MM.1S (cell line): ENCODE data around the gene XRRA1.

Source experiments
- DNase-seq: peaks from one replicate; pipeline ENCODE4 v3.0.0-alpha.2; 2015
- H2AFZ ChIP-seq: fragments of 300-600 bp; sonication (generic); 2 replicates; pipeline ENCODE4 v1.6.0; 2016; ENCODE audit warnings: antibody characterized with exemption, low read length
- H3F3A ChIP-seq: fragments of 300-600 bp; sonication (generic); 2 replicates; pipeline ENCODE4 v1.6.1; 2016; ENCODE audit warnings: mild to moderate bottlenecking, antibody characterized with exemption, low read length, moderate library complexity, mixed read lengths; ENCODE audit not compliant: insufficient read depth
- H3K27ac ChIP-seq: fragments of 300-600 bp; sonication (generic); 2 replicates; pipeline ENCODE4 v1.5.1; 2016; ENCODE audit warnings: mild to moderate bottlenecking, low read length
- H3K27me3 ChIP-seq: fragments of 300-600 bp; sonication (generic); replicated peaks from 2 replicates; pipeline ENCODE4 v1.6.0; 2016; ENCODE audit warnings: low read length; ENCODE audit not compliant: insufficient read depth
- H3K36me3 ChIP-seq: fragments of 300-600 bp; sonication (generic); replicated peaks from 2 replicates; pipeline ENCODE4 v1.6.1; 2016; ENCODE audit warnings: mild to moderate bottlenecking, low read length, mixed read lengths; ENCODE audit not compliant: insufficient read depth
- H3K4me1 ChIP-seq: fragments of 300-600 bp; sonication (generic); 2 replicates; pipeline ENCODE4 v1.6.1; 2016; ENCODE audit warnings: low read length, mixed read lengths
- H3K4me2 ChIP-seq: fragments of 300-600 bp; sonication (generic); 2 replicates; pipeline ENCODE4 v1.6.0; 2016; ENCODE audit warnings: low read depth, low read length
- H3K4me3 ChIP-seq: fragments of 300-600 bp; sonication (generic); 2 replicates; pipeline ENCODE4 v1.5.1; 2016; ENCODE audit warnings: low read length, mixed read lengths
- H3K79me2 ChIP-seq: fragments of 300-600 bp; sonication (generic); 2 replicates; pipeline ENCODE4 v1.6.1; 2016; ENCODE audit warnings: mixed run types, low read length, mixed read lengths
- H3K9ac ChIP-seq: fragments of 300-600 bp; sonication (generic); 2 replicates; pipeline ENCODE4 v1.6.1; 2016; ENCODE audit warnings: low read length, mixed read lengths
- H3K9me2 ChIP-seq: fragments of 300-600 bp; sonication (generic); replicated peaks from 2 replicates; pipeline ENCODE4 v1.6.1; 2016; ENCODE audit warnings: mild to moderate bottlenecking, low read length, mixed read lengths; ENCODE audit not compliant: insufficient read depth
- H3K9me3 ChIP-seq: fragments of 300-600 bp; sonication (generic); replicated peaks from 2 replicates; pipeline ENCODE4 v1.6.1; 2016; ENCODE audit warnings: mild to moderate bottlenecking, low read length, mixed read lengths; ENCODE audit not compliant: insufficient read depth
- H4K20me1 ChIP-seq: fragments of 300-600 bp; sonication (generic); 2 replicates; pipeline ENCODE4 v1.6.1; 2016; ENCODE audit warnings: mild to moderate bottlenecking, low read length, moderate library complexity, mixed read lengths; ENCODE audit not compliant: insufficient read depth
- CTCF ChIP-seq: fragments of 300-600 bp; sonication (generic); IDR thresholded peaks from 2 replicates; pipeline ENCODE4 v1.5.1; 2016; ENCODE audit warnings: antibody characterized with exemption, low read length, mixed read lengths
- EZH2 ChIP-seq: fragments of 300-600 bp; sonication (generic); optimal IDR thresholded peaks from 2 replicates; pipeline ENCODE3; 2017; ENCODE audit warnings: low read depth, mild to moderate bottlenecking, antibody characterized with exemption, low read length, mixed read lengths
- EZH2phosphoT487 ChIP-seq: fragments of 300-600 bp; sonication (generic); IDR thresholded peaks from 2 replicates; pipeline ENCODE4 v1.6.1; 2018; ENCODE audit warnings: antibody characterized with exemption, low read length

The XRRA1 gene

GRCh38 chr11:74870485-74870884 is 78.4 kb downstream of the XRRA1 start:
- Histone ChIP-seq H3K9me3 (no peaks in the 10 kb centered on the region), H3K4me3 (no peak overlapping the region), H3K36me3 (0 out of 2 replicates have a peak, but pooled peaks cover 7% of the 10 kb centered on the region), H3K9ac (no peak overlapping the region), H3K9me2 (no peaks in the 10 kb centered on the region), H3F3A (no peaks in the 10 kb centered on the region), H4K20me1 (no peaks in the 10 kb centered on the region), H3K27ac (no peak overlapping the region), H3K27me3 (no peaks in the 10 kb centered on the region), H3K4me1 (no peaks in the 10 kb centered on the region), H3K4me2 (no peak overlapping the region), H2AFZ (no peak overlapping the region), H3K79me2 (no peaks in the 10 kb centered on the region)
- peak; percentile 47 for TF ChIP-seq CTCF
- no peak for TF ChIP-seq EZH2
- peak; percentile 46 for DNase-seq

- H3K4me3 ChIP-seq, result no peak overlapping the region
- H3K4me1 ChIP-seq, result no peaks in the 10 kb centered on the region
- H3K9me3 ChIP-seq, result no peaks in the 10 kb centered on the region
- H3K27me3 ChIP-seq, result no peaks in the 10 kb centered on the region
- no peak overlapping the region for H3K27ac ChIP-seq
- H2AFZ ChIP-seq, result no peak overlapping the region
- TF ChIP-seq EZH2 (no peak), EZH2phosphoT487 (no peak), CTCF (no peak)
- no peaks in the 10 kb centered on the region for H4K20me1 ChIP-seq
- H3K79me2 ChIP-seq, result no peaks in the 10 kb centered on the region
- no peaks in the 10 kb centered on the region for H3F3A ChIP-seq
- no peaks in the 10 kb centered on the region for H3K9me2 ChIP-seq
- H3K9ac ChIP-seq, result no peak overlapping the region
- no peak overlapping the region for H3K4me2 ChIP-seq
- no peak for DNase-seq
- 0 out of 2 replicates have a peak, but pooled peaks cover 7% of the 10 kb centered on the region for H3K36me3 ChIP-seq
Observed at GRCh38 chr11:74866557-74866956, 82.3 kb downstream of the XRRA1 start.

GRCh38 chr11:74863410-74863809 is 85.5 kb downstream of the XRRA1 start:
- H3K4me2 ChIP-seq, result no peak overlapping the region
- no peak overlapping the region for H3K27ac ChIP-seq
- H3K9me2 ChIP-seq, result no peaks in the 10 kb centered on the region
- no peak overlapping the region for H3K4me3 ChIP-seq
- TF ChIP-seq EZH2phosphoT487, result no peak
- TF ChIP-seq EZH2, result no peak
- no peaks in the 10 kb centered on the region for H3F3A ChIP-seq
- no peaks in the 10 kb centered on the region for H3K79me2 ChIP-seq
- no peak for DNase-seq
- no peaks in the 10 kb centered on the region for H4K20me1 ChIP-seq
- H3K36me3 ChIP-seq, result peaks cover 3% of the 10 kb centered on the region; the same call in 1 of the 2 replicates
- H3K9me3 ChIP-seq, result no peaks in the 10 kb centered on the region
- H3K9ac ChIP-seq, result no peak overlapping the region
- no peaks in the 10 kb centered on the region for H3K27me3 ChIP-seq
- H2AFZ ChIP-seq, result no peak overlapping the region
- H3K4me1 ChIP-seq, result no peaks in the 10 kb centered on the region

- Histone ChIP-seq H3F3A (no peaks in the 10 kb centered on the region), H3K9me3 (no peaks in the 10 kb centered on the region), H3K4me1 (no peaks in the 10 kb centered on the region), H3K4me3 (no peak overlapping the region), H3K9ac (no peak overlapping the region), H3K36me3 (no peaks in the 10 kb centered on the region; the same call in 1 of the 2 replicates), H3K27me3 (no peaks in the 10 kb centered on the region), H3K79me2 (no peaks in the 10 kb centered on the region), H3K9me2 (no peaks in the 10 kb centered on the region), H4K20me1 (no peaks in the 10 kb centered on the region), H3K4me2 (no peak overlapping the region), H2AFZ (no peak overlapping the region), H3K27ac (no peak overlapping the region)
- TF ChIP-seq EZH2phosphoT487 (no peak), EZH2 (no peak), CTCF (no peak)
- DNase-seq, result no peak
Observed at GRCh38 chr11:74860743-74861142, 88.1 kb downstream of the XRRA1 start.
